ENCODE data around the gene PLCG2. TPM values are rescaled to one million over a fixed set of nuclear protein-coding genes. Genes with fewer than 3 reads are reported as not detected.

Gene PLCG2
- total RNA-seq, 2 experiments from 2014 or later, result 11.0 to 13.3 TPM

DNA sequence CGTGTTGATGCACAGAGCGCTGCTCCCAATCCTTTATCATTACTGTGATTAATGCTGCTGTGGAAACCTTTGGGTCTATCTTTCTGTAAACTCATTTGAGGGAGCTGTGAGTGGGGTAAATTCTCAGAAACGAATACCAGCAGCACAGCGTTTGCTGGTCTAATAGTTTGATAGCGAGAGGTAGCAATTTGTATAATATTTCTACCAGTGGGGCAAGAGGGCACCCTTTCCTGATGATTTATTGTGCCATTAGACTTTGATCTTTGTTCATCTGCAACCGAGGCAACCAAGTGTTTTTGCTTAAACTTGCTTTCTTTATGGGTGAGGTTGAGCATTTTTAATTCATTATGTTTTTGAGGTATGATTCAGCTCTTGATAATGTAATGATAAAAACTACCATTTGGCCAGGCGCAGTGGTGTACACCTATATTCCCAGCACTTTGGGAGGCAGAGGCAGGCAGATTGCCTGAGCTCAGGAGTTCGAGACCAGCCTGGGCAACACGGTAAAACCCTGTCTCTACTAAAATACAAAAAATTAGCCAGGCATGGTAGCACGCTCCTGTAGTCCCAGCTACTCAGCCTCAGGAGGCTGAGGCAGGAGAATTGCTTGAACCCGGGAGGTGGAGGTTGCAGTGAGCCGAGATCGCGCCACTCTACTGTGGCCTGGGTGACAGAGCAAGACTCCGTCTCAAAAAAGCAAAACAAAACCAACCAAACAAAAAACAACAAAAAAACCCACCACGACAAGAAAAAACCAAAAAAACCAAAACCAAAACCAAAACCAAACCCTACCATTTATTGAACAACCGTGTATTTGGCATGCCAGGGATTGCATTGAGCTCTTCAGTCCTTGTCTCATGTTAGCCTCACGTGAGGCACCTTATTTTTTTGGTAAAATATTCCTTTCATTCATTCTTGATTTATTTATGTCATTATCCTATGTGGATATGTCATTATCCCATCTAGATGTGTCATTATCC, 81.5 kb downstream of the PLCG2 start:
- ChIA-PET POLR2A (no interaction called here), CTCF (interaction anchor here (0.8 to 1.5 kb wide), 2 partner anchors 13 to 14 kb away, joined by 3 to 4 read pairs; no protein-coding TSS in a partner anchor)
- no peak for DNase-seq

GRCh38 chr16:81861503-81861902, 82.4 kb downstream of the PLCG2 start:
- CTCF ChIA-PET, result interaction anchor here (0.8 to 1.5 kb wide), 2 partner anchors 12 to 13 kb away, joined by 3 to 4 read pairs; no protein-coding TSS in a partner anchor
- H3K9me3 Mint-ChIP-seq, result no peaks in the 10 kb centered on the region
- H3K4me3 Mint-ChIP-seq, result no peak overlapping the region
- peaks cover 18% of the 10 kb centered on the region for H3K4me1 Mint-ChIP-seq
- peaks cover 5% of the 10 kb centered on the region for H3K36me3 Mint-ChIP-seq (ENCODE audit: low read depth)
- H3K27ac Mint-ChIP-seq, result no peak overlapping the region
- DNase-seq, result no peak
- POLR2A ChIA-PET, result no interaction called here
- H3K27me3 Mint-ChIP-seq, result no peaks in the 10 kb centered on the region

More for the DNA sequence above, 81.5 kb downstream of the PLCG2 start:
- Mint-ChIP-seq H3K9me3 (no peaks in the 10 kb centered on the region), H3K27me3 (no peaks in the 10 kb centered on the region), H3K4me1 (peaks cover 18% of the 10 kb centered on the region), H3K4me3 (no peak overlapping the region), H3K36me3 (ENCODE audit: low read depth) (peaks cover 5% of the 10 kb centered on the region), H3K27ac (peak overlapping the region; percentile 55)

DNA sequence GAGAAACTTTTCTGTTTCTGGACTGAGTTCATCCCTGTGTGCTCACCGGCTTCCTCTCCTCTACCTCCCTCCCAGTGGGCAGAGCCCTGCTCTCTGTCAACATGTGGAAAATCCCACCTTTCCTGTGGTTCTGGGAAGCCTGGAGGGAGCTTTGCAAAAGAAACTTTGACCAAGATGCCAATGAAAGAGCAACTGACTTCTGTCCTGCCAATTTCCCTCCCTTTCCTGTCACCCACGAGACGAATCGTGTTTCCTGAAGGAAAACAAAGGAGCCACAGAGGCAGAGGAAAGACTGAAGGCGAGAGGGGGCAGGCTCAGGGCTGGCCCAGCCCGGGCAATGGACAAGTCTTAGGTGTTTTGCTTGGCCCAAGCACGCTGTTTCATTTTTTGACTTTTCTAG, 82.8 kb downstream of the PLCG2 start:
- CTCF ChIA-PET, result interaction anchor here (0.6 to 1.5 kb wide), 2 partner anchors 13 to 28 kb away, joined by 3 to 4 read pairs; no protein-coding TSS in a partner anchor
- peaks cover 18% of the 10 kb centered on the region for H3K4me1 Mint-ChIP-seq
- no peak overlapping the region for H3K27ac Mint-ChIP-seq
- POLR2A ChIA-PET, result no interaction called here
- DNase-seq, result no peak
- peaks cover 5% of the 10 kb centered on the region for H3K36me3 Mint-ChIP-seq (ENCODE audit: low read depth)
- H3K27me3 Mint-ChIP-seq, result no peaks in the 10 kb centered on the region
- no peaks in the 10 kb centered on the region for H3K9me3 Mint-ChIP-seq
- H3K4me3 Mint-ChIP-seq, result no peak overlapping the region

GRCh38 chr16:81863630-81864352, 84.7 kb downstream of the PLCG2 start:
- Mint-ChIP-seq H3K4me3 (no peak overlapping the region), H3K27ac (no peak overlapping the region), H3K27me3 (no peaks in the 10 kb centered on the region), H3K36me3 (ENCODE audit: low read depth) (peaks cover 5% of the 10 kb centered on the region), H3K9me3 (no peaks in the 10 kb centered on the region), H3K4me1 (peaks cover 18% of the 10 kb centered on the region)
- ChIA-PET CTCF (interaction anchor here (1.7 kb wide), 1 partner anchor 10 kb away, joined by 5 read pairs; no protein-coding TSS in a partner anchor), POLR2A (no interaction called here)
- DNase-seq, result no peak

DNA sequence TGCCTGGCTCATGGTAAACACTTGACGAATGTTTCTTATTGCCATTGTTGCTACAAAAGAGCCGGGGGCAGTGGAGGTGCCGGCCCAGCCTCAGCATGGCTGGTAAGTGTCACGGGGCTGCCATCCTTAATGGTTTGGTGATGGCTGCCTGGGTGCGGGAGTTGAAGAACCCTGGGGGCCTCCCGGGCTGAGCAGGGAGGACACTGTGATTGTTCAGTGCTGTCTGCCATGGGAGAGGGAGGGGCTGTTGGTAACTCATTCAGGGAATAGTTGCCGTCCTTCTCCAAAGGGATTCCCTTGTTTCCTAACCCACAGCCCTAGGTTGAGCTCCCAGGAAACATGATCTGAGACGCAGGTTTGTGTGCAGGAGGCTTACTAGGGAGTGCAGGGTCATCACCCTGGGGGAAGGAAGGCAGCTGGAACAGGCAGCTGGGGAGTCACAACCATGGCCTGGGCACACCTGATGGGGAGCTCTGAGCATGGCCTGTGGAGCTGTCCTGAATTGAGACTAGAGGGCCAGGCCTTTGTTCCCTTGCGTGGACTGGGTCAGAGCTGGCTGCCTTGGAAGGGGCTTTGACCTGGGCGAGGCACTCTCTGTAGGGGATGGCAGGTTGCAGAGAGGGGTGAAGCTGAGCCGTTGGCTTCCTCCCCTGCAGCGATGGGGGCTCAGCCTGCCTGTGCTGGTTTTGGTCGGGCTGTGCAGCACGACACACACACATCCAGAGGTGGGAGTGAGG, 85.7 kb downstream of the PLCG2 start:
- no peak overlapping the region for H3K27ac Mint-ChIP-seq
- POLR2A ChIA-PET, result no interaction called here
- H3K4me1 Mint-ChIP-seq, result peaks cover 18% of the 10 kb centered on the region
- no peak for DNase-seq
- CTCF ChIA-PET, result interaction anchor here (0.8 kb wide), 1 partner anchor 9 kb away, joined by 3 read pairs; no protein-coding TSS in a partner anchor
- no peaks in the 10 kb centered on the region for H3K27me3 Mint-ChIP-seq
- H3K9me3 Mint-ChIP-seq, result no peaks in the 10 kb centered on the region
- H3K36me3 Mint-ChIP-seq (ENCODE audit: low read depth), result no peaks in the 10 kb centered on the region
- no peak overlapping the region for H3K4me3 Mint-ChIP-seq

DNA sequence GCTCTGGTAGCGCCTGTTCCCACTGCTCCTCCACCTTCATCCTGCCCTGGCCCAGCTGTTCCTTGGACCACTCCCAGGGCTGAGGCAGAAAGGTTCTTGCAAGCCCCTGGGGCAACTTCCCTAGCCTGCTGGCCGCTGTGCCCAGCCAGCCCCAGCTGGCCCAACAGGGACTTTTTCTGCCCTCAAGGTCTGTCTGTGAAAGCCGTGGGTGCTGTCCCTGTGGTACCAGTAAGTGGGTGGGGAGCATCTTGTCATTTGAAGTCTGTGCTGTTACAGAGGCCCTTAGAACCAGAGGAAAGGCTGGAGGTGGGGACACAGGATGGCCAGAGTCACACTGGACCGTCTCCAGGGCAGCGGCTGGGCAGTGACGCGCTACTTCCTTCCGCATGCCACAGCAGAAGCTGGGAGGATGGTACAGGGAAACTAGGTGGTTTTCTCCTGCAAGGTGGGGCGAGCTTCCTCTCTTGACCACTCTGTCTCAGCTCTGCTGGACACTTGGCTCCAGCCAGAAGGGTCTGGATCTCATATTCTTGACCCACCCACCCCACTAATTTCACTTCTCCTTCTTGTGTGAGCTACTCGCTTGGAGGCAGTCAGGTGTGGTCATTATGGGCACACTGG, 87.8 kb downstream of the PLCG2 start:
- Mint-ChIP-seq H3K36me3 (ENCODE audit: low read depth) (no peaks in the 10 kb centered on the region), H3K27ac (no peak overlapping the region), H3K4me3 (no peak overlapping the region), H3K27me3 (no peaks in the 10 kb centered on the region), H3K9me3 (no peaks in the 10 kb centered on the region), H3K4me1 (no peaks in the 10 kb centered on the region)
- CTCF ChIA-PET, result no interaction called here
- POLR2A ChIA-PET, result no interaction called here
- no peak for DNase-seq

- Mint-ChIP-seq H3K36me3 (ENCODE audit: low read depth) (no peaks in the 10 kb centered on the region), H3K27me3 (no peaks in the 10 kb centered on the region), H3K4me3 (no peak overlapping the region), H3K4me1 (peaks cover 9% of the 10 kb centered on the region), H3K9me3 (no peaks in the 10 kb centered on the region), H3K27ac (no peak overlapping the region)
- no peak for DNase-seq
- ChIA-PET POLR2A (no interaction called here), CTCF (no interaction called here)
Measured at GRCh38 chr16:81868057-81868748, 89.1 kb downstream of the PLCG2 start.

DNA sequence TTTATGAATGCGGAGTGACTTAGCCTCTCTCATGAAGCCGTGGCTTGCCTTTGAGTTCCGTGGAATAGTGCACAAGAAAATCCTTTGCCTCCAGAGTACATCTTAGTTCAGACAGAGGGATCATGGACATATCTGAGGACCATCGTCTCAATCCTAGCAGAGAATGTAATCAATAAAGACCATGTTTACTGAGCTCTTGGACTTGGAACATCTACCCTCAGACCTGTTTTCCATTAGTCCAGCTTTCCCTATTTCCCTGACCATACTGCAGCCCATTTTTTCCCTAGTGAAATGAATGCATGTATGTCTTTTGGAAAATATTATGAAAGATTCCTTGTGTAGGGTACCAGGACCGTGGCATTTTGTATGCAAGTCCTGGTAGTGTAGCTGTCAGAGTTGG, 90.2 kb downstream of the PLCG2 start:
- POLR2A ChIA-PET, result no interaction called here
- H3K27me3 Mint-ChIP-seq, result no peaks in the 10 kb centered on the region
- H3K4me3 Mint-ChIP-seq, result no peak overlapping the region
- H3K27ac Mint-ChIP-seq, result no peak overlapping the region
- DNase-seq, result no peak
- CTCF ChIA-PET, result interaction anchor here (1.0 kb wide), 1 partner anchor 11 kb away, joined by 3 read pairs; no protein-coding TSS in a partner anchor
- H3K36me3 Mint-ChIP-seq (ENCODE audit: low read depth), result no peaks in the 10 kb centered on the region
- peaks cover 14% of the 10 kb centered on the region for H3K4me1 Mint-ChIP-seq
- no peaks in the 10 kb centered on the region for H3K9me3 Mint-ChIP-seq

GRCh38 chr16:81873206-81873605, 94.1 kb downstream of the PLCG2 start:
- CTCF ChIA-PET, result interaction anchor here (0.8 to 4.7 kb wide), 18 partner anchors 8 to 509 kb away, joined by 3 to 34 read pairs (median 3); partner anchors contain the start of gene PLCG2
- no peak overlapping the region for H3K4me3 Mint-ChIP-seq
- no peaks in the 10 kb centered on the region for H3K27me3 Mint-ChIP-seq
- H3K27ac Mint-ChIP-seq, result no peak overlapping the region
- H3K9me3 Mint-ChIP-seq, result no peaks in the 10 kb centered on the region
- H3K4me1 Mint-ChIP-seq, result peaks cover 14% of the 10 kb centered on the region
- no peak for DNase-seq
- H3K36me3 Mint-ChIP-seq (ENCODE audit: low read depth), result no peaks in the 10 kb centered on the region
- POLR2A ChIA-PET, result no interaction called here

DNA sequence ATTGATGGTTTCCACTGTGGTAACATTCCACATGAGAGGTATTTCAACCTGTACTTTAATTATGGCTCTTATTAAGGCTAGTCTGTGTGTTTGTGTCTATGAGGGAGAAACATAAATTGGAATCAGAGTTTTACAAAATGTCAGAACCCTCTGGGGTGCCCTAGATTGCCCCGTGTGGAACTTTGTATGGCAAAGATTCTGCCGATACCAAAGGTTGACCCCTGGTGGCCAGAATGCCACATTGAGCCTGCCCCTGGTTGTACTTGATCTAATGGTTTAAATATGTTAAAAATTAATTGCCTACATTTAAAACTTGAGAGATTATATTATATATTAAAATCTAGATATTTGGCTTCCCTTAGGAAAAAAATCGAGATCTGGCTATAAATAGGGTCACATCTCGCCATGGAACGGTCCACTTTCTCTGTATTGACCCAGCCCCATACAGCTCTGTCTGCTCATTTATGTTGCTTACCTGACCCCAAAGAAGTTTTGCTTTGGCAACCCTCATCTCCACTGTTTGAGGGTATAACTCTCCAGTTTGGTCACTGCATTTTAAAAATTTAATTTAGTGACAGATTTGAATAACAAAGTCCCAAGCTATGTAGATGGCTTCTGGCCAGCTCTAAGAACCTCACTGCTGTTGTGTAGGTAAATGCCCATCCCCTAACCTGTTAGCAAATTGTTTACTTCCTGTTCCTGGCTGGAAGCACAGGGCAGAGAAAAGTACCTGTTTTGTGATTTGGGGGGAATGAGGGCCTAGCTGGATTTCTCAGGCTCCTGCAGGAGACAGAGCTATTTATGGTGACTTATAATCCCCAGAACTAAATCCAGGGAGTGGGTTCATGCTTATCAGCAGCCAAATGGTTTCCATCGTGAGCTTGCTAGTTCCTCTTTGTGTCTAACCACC, 95.0 kb downstream of the PLCG2 start:
- Mint-ChIP-seq H3K4me3 (no peak overlapping the region), H3K9me3 (no peaks in the 10 kb centered on the region), H3K27me3 (no peaks in the 10 kb centered on the region), H3K4me1 (peaks cover 14% of the 10 kb centered on the region), H3K36me3 (ENCODE audit: low read depth) (no peaks in the 10 kb centered on the region), H3K27ac (no peak overlapping the region)
- peak; percentile 68 for DNase-seq
- ChIA-PET CTCF (interaction anchor here (0.6 to 4.7 kb wide), 25 partner anchors 9 to 551 kb away, joined by 3 to 34 read pairs (median 3); partner anchors contain the start of gene PLCG2), POLR2A (no interaction called here)

DNA sequence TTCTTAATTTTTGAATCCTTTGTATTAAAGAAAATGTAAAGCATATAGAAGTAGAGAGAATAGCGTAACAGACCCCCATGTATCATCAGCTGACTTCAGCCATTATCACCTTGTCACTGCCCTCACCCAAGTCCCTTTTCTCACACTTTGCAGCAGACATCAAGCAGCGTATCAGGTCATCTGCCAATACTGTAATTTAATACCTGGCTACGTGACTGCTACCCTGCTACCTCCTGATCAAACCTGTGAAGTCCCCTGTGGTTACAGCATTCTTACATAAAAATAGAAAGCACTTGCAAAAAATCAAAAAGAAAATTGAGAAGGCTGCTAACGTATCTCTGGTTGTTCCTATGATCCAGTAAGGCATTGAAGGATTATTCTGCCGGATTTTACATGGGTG, 96.4 kb downstream of the PLCG2 start:
- POLR2A ChIA-PET, result no interaction called here

More for the DNA sequence above, 96.4 kb downstream of the PLCG2 start:
- Mint-ChIP-seq H3K36me3 (ENCODE audit: low read depth) (no peaks in the 10 kb centered on the region), H3K27ac (no peak overlapping the region), H3K9me3 (no peaks in the 10 kb centered on the region), H3K27me3 (no peaks in the 10 kb centered on the region), H3K4me3 (no peak overlapping the region), H3K4me1 (peaks cover 14% of the 10 kb centered on the region)
- CTCF ChIA-PET, result interaction anchor here (0.6 to 4.7 kb wide), 4 partner anchors 11 to 872 kb away, joined by 3 to 34 read pairs (median 4); no protein-coding TSS in a partner anchor
- DNase-seq, result no peak

Measured in activated CD4-positive, alpha-beta memory T cell treated with anti-CD3 and anti-CD28 coated beads, Interleukin-2, amount 10 ng/mL, durations not matched to agents 7 days and 5 days (primary cell).